GM12872 (cell line): Measurements from ENCODE around the gene SPDYE1.

Source experiments
- CTCF ChIP-seq: IDR thresholded peaks from 3 replicates; pipeline ENCODE4 v1.5.1; 2011; ENCODE audit warnings: low read depth, mild to moderate bottlenecking, low read length, moderate library complexity; ENCODE audit not compliant: insufficient read depth

SPDYE1 gene

GRCh38 chr7:44044315-44045225 is 46.9 kb downstream of the SPDYE1 start, which contains the start of gene DBNL:
TSS of gene DBNL (plus strand) at chr7:44044702. CDS start at chr7:44044738, 36 bp downstream.
- no peak for TF ChIP-seq CTCF

DNA sequence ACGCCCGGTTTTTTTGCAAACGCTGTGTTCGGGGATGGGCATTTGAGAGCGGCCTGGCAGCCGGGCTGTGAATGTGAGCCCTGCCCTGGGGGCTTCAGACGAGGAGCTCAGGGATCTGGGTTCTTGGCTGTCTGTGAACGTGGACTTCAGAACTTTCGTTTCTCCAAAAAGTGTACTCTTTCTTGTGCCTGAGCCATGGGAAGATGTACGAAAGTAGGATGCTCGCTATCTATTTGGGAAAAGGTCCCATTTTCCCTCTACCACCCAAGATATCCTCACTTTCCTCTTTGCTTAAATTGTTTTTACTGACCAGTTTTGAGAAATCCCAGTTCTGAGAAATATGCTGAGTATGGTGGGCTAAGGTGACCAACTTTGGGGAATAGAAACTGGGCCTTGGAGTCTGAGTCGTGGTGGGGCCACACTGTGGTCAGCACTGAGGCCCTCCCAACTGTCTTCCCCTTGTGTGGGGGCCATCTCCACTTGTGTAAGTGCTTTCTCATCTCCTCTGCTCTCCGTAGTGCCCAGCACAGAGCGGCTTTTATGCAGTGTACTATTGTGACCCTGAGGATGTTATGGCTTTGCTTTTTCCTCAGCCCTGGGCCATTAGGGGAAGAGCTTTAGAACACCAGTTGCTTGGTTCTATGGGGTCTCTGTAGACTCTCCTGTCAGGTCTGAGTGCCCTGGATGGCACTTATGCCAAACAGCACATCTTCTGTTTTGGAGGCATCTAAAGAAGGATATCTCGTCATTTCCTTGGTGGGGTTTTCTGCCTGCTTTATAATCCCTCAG is 47.7 kb downstream of the SPDYE1 start:
- no peak for TF ChIP-seq CTCF

GRCh38 chr7:44046321-44047061 is 48.8 kb downstream of the SPDYE1 start:
- TF ChIP-seq CTCF: no peak

- no peak for TF ChIP-seq CTCF
These were observed 50.5 kb downstream of the SPDYE1 start for GRCh38 chr7:44048031-44048795.

GRCh38 chr7:44050121-44050914 is 52.6 kb downstream of the SPDYE1 start:
- no peak for TF ChIP-seq CTCF

- no peak for TF ChIP-seq CTCF
These were observed 53.3 kb downstream of the SPDYE1 start for GRCh38 chr7:44050915-44051560.
